Psoas muscle (tissue), 8 donors: ENCODE data around the gene ABHD15. TPM values are rescaled to one million over a fixed set of nuclear protein-coding genes. Genes with fewer than 3 reads are reported as not detected.

Experiments
- ATAC-seq, 4 donors: fragments of 200-7000 bp; cut with Tn5 transposase; one replicate each; pipeline ENCODE4 v1.9.1; 2020; ENCODE audit warnings: moderate library complexity in 3 of 4, mild to moderate bottlenecking in 2 of 4
- DNase-seq, 2 donors: peaks; one replicate each; pipeline ENCODE4 v3.0.0-alpha.2; 2020
- H3K27ac ChIP-seq: fragments of 200-600 bp; one replicate; pipeline ENCODE4 v1.8.0; 2022
- H3K27me3 ChIP-seq, 3 donors: fragments of 200-600 bp in 1 of 3; one replicate each; pipeline versions ENCODE4 v1.6.1 to v1.8.0; 2013 to 2022; ENCODE audit warnings: low read length in 2 of 3, mild to moderate bottlenecking in 2 of 3, moderate library complexity in 1 of 3; ENCODE audit not compliant: insufficient read depth in 3 of 3
- H3K36me3 ChIP-seq, 2 donors: fragments of 200-600 bp in 1 of 2; one replicate each; pipeline versions ENCODE4 v1.6.1 to v1.8.0; 2013 to 2022; ENCODE audit warnings: low read depth in 1 of 2, mild to moderate bottlenecking in 1 of 2, moderate library complexity in 1 of 2; ENCODE audit not compliant: insufficient read depth in 1 of 2
- H3K4me1 ChIP-seq: fragments of 200-600 bp; one replicate; pipeline ENCODE4 v1.8.0; 2022
- H3K4me3 ChIP-seq: fragments of 200-600 bp; one replicate; pipeline ENCODE4 v1.8.0; 2022; ENCODE audit warnings: mild to moderate bottlenecking
- H3K9me3 ChIP-seq: fragments of 200-600 bp; one replicate; pipeline ENCODE4 v1.8.0; 2022
- WGBS, 3 donors: extraction: QIAGEN DNeasy Blood & Tissue Kit; methylation state at CpG; one replicate each; pipeline versions ENCODE4 v1.1.6 to v1.1.7; 2013; 5-methylcytosine and 5-hydroxymethylcytosine counted together
- intact Hi-C, 2 donors: fragments of 100-400 bp; cut with DNase I; formaldehyde crosslinking; loops; one replicate each; pipeline versions ENCODE4 v1.11.0 to v1.14.2; 2022
- polyA plus RNA-seq, 3 donors: library from polyadenylated mRNA; stranded (reverse); fragments of 200-250 nt; gene quantifications; one replicate each; pipeline ENCODE4 v1.2.3, GENCODE V29; 2013
- total RNA-seq, 4 donors: library from RNA; stranded (reverse); fragmentation: NEBNext Ultra II Directional in 2 of 4; extraction: Animal tissue kit (Norgen Biotek cat#: 25700) in 2 of 4; gene quantifications; one replicate each; pipeline versions ENCODE4 v1.2.1 to v1.2.4, GENCODE V29; 2021 to 2023
- TF ChIP-seq, protein P1 (sequence below): fragments of 200-600 bp; IDR thresholded peaks from one replicate; pipeline ENCODE4 v1.8.0; 2022; ENCODE audit warnings: antibody characterized with exemption
- donor health status: healthy with polysubstance abuse.
- donor health status: DM: no; HTN: no; CAD: no; lungs with moderate emphysema.
- donor health status: Bipolar disorder and iron deficiency.
- donor health status: healthy.
- donor health status: DM: yes; HTN: yes; CAD: no.
- donor health status: DM: no; HTN: no; CAD: no.
- donor health status: DM: no; HTN: no; CAD: no.
- donor health status: DM: yes; HTN: yes; CAD: no.

ABHD15 gene
- total and polyA plus RNA-seq, 7 donors, result 1.6 to 7.9 (median 2.6) TPM

DNA sequence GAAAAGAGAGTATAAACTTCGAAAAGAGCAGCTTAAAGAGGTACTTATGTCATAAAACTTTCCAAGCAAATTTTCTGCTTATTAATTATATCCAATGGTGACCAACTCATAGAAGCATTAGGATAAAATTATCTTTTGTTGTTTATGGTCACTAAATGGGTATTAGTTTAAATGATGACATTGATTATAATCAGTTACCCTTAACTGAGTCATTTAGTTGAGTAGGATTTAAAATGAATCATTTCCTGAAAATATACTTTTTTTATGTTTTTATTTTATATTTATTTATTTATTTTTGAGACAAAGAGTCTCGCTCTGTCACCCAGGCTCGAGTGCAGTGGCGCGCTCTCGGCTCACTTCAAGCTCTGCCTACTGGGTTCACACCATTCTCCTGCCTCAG is 55.9 kb downstream of the ABHD15 start:
- Histone ChIP-seq H3K27ac (no peak overlapping the region), H3K27me3 (no peaks in the 10 kb centered on the region), H3K4me1 (no peaks in the 10 kb centered on the region), H3K9me3 (no peaks in the 10 kb centered on the region), H3K4me3 (no peak overlapping the region), H3K36me3 (peaks cover 0 to 84% of the 10 kb centered on the region in 2 donors)
- intact Hi-C loops, result no loop called here
- TF ChIP-seq, protein P1, sequence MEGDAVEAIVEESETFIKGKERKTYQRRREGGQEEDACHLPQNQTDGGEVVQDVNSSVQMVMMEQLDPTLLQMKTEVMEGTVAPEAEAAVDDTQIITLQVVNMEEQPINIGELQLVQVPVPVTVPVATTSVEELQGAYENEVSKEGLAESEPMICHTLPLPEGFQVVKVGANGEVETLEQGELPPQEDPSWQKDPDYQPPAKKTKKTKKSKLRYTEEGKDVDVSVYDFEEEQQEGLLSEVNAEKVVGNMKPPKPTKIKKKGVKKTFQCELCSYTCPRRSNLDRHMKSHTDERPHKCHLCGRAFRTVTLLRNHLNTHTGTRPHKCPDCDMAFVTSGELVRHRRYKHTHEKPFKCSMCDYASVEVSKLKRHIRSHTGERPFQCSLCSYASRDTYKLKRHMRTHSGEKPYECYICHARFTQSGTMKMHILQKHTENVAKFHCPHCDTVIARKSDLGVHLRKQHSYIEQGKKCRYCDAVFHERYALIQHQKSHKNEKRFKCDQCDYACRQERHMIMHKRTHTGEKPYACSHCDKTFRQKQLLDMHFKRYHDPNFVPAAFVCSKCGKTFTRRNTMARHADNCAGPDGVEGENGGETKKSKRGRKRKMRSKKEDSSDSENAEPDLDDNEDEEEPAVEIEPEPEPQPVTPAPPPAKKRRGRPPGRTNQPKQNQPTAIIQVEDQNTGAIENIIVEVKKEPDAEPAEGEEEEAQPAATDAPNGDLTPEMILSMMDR, result no peak
- DNase-seq, result no peak
- no peak for ATAC-seq
- 94 to 97% (median 95%) methylated on average over 6 of the region's 6 CpGs for WGBS, 3 donors

Other genes with a start within 250 kb of the ABHD15 start
- 10 to 100 TPM; 42.5 to 49.8 (median 46.5) TPM for gene TAOK1, start 176.7 kb downstream of the ABHD15 start, total RNA-seq
- gene TAOK1, start 176.7 kb downstream of the ABHD15 start, polyA plus RNA-seq, result 10 to 100 TPM in 2 of 3 donors, 1 to 10 TPM in 1; 6.3 to 23.0 (median 11.2) TPM
- 10 to 100 TPM; 13.3 to 20.9 (median 17.7) TPM for gene TP53I13, start 1.7 kb upstream of the ABHD15 start, total RNA-seq
- 10 to 100 TPM; 30.6 to 46.1 (median 42.6) TPM for gene TP53I13, start 1.7 kb upstream of the ABHD15 start, polyA plus RNA-seq
- 10 to 100 TPM; 26.4 to 39.4 (median 31.5) TPM for gene GIT1, start 22.6 kb upstream of the ABHD15 start, total RNA-seq
- gene GIT1, start 22.6 kb upstream of the ABHD15 start, polyA plus RNA-seq, result 10 to 100 TPM; 24.3 to 46.0 (median 35.2) TPM
- 10 to 100 TPM in 1 of 4 donors, 1 to 10 TPM in 3; 6.4 to 14.8 (median 6.8) TPM for gene ANKRD13B, start 26.1 kb upstream of the ABHD15 start, total RNA-seq
- gene ANKRD13B, start 26.1 kb upstream of the ABHD15 start, polyA plus RNA-seq, result 10 to 100 TPM in 1 of 3 donors, 1 to 10 TPM in 2; 5.4 to 10.7 (median 9.7) TPM
- 100 to 1,000 TPM; 478 to 710 (median 557) TPM for gene CORO6, start 55.9 kb upstream of the ABHD15 start, total RNA-seq
- 100 to 1,000 TPM; 182 to 495 (median 236) TPM for gene CORO6, start 55.9 kb upstream of the ABHD15 start, polyA plus RNA-seq